ENCODE results near the gene ASTN2. TPM values are rescaled to one million over a fixed set of nuclear protein-coding genes. Genes with fewer than 3 reads are reported as not detected.

ASTN2 gene
- total RNA-seq, 1 donor from 2014 or later, result 2.1 TPM

DNA sequence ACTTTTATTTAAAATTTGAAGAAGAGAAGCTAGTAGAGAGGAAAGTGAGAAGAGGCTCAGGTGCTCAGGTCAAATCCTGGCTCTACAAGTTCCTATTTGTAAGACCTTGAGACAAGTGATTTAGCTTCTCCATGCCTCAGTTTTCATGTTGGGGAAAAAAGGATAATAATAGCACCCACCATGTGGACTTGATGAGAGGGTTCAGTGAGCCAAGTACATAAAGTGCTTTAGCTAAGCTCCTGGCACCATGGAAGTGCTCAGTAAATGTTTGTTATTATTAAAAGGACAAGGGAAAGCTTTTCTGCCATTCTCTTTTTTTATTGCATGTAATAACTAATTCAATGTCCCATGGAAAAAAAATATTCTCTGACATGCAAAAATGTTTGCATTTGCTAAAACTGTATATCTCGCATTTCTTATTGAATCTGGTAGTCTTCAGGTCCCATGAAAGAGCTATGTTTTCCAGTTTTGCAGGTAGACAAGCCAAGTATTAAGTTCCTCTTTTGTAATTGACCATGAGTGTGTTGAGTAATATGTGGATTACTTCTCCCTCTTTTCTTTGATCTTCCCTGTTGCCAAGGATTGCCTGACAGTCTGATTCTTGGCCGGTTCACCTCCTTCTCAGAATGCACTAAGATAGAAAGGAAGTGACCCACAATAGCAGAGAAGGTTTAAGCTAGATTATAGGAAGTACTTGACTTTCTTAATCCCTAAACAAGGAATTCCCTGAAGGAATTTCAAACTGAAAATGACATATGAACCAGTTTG, 773.4 kb downstream of the ASTN2 start:
- DNase-seq (ENCODE audit: low read depth, low spot score), result no peak

GRCh38 chr9:116639251-116639741, 775.6 kb downstream of the ASTN2 start:
- no peak for DNase-seq (ENCODE audit: low read depth, low spot score)

DNA sequence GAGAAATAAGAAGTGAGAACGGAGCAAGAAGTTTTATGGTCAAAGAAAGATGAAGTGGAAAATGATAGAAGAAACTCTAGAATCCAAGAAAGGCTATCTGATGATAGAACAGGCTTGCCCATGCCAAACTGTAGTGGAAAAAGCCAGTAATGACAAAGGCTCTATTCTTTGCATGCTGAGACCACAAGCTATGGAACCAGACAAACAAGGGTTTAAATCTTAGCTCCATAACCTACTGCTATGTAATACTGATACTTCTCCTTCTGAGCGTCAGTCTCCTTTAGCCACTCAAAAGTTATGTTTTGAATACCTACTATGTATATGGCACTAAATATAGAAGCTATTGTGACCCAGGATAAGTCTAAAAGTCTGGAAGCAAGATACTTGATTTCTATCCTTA, 778.9 kb downstream of the ASTN2 start:
- no peak for DNase-seq (ENCODE audit: low read depth, low spot score)

- DNase-seq (ENCODE audit: low read depth, low spot score), result no peak
Measured at GRCh38 chr9:116632990-116633838, 781.6 kb downstream of the ASTN2 start.

DNA sequence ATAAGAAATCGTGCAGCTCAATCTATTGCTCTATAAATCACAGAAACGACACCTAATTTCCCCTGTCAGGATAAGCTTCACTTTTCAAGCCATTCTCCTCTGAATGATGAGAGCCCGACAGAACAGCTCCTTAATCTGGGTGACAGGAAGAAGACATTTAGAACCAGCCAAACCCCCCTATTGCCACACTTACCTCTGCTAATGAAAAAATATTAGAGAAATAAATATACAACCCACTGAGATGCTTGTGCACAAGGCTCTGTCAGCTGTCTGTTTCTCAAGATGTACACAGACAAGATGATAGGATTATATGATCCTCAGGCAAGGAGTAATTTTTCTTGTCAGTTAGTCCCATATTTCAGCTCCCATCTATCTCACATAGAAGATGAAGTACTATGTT, 785.2 kb downstream of the ASTN2 start:
- DNase-seq (ENCODE audit: low read depth, low spot score), result no peak

DNA sequence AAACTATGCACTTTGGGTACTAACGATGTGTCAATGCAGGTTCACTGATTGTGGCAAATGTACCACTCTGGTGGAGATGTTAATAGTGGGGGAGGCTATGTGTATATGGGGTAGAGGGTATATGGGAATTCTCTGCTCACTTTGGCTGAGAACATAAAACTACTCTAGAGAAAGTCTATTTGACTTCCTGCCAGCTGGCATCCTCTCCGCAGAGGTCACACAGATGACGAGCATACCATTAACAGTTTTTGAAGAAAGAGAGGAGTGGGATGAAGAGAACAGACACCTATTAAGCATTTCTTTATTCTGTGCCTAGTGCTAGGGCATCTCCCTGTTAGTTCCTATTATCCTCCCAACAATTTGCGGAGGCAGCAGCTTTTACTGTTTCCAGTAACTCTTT, 786.1 kb downstream of the ASTN2 start:
- no peak for DNase-seq (ENCODE audit: low read depth, low spot score)

DNA sequence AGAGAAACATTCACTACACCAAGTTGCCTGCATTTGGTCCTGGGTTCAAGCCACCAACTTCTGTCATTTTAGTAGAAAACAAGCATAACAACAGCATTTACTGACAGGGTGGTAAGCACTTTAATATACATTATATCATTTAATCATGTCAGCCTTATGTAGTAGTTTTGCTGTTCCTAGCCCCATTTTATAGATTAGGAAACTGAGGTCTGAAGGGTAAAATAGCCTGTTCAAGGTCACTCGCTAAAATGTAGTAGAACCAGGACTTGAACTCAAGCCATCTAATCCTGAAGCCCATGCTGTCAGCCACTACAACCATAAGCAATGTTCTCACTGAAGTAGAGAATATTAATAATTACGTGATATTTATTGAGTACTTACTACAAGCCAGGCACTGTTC, 787.4 kb downstream of the ASTN2 start:
- DNase-seq (ENCODE audit: low read depth, low spot score), result no peak

- no peak for DNase-seq (ENCODE audit: low read depth, low spot score)
Measured at GRCh38 chr9:116626762-116627161, 788.1 kb downstream of the ASTN2 start.

GRCh38 chr9:116623715-116624114, 791.1 kb downstream of the ASTN2 start:
- DNase-seq (ENCODE audit: low read depth, low spot score), result no peak

GRCh38 chr9:116617389-116617788, 797.5 kb downstream of the ASTN2 start:
- DNase-seq (ENCODE audit: low read depth, low spot score), result no peak

DNA sequence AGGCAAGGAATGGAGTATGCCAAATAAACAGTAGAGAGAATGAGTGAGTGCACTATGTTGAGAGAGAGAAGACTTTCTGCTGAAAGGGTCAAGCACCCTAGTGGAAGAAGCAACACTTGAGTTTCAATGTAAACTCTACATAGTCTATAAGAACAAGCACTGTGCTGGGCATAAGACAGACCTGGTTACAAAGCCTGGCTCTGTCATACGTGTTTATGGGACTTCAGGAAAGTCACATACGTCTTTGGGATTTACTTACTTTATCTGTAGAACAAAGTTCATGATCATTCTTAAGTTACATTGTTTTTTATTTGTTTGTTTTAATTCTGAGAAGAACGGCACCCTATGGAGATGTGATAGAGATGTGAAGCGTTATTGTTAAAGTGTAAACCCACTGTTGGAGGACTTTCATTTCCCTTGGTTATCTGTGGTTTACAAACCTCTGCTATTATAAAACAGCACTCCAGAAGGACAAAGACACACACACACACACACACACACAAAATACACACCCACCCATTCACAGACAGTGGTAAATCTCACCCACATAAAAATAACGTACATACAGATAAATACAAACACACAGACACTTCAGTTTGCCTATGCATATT, 798.4 kb downstream of the ASTN2 start:
- no peak for DNase-seq (ENCODE audit: low read depth, low spot score)

- no peak for DNase-seq (ENCODE audit: low read depth, low spot score)
Measured at GRCh38 chr9:116608064-116608463, 806.8 kb downstream of the ASTN2 start.

GRCh38 chr9:116605904-116606341, 808.9 kb downstream of the ASTN2 start:
- no peak for DNase-seq (ENCODE audit: low read depth, low spot score)

- no peak for DNase-seq (ENCODE audit: low read depth, low spot score)
Measured at GRCh38 chr9:116605060-116605459, 809.8 kb downstream of the ASTN2 start.

GRCh38 chr9:116604251-116604650, 810.6 kb downstream of the ASTN2 start:
- DNase-seq (ENCODE audit: low read depth, low spot score), result no peak

GRCh38 chr9:116599342-116599884, 815.4 kb downstream of the ASTN2 start:
- no peak for DNase-seq (ENCODE audit: low read depth, low spot score)

GRCh38 chr9:116596646-116597045, 818.2 kb downstream of the ASTN2 start:
- DNase-seq (ENCODE audit: low read depth, low spot score), result no peak

DNA sequence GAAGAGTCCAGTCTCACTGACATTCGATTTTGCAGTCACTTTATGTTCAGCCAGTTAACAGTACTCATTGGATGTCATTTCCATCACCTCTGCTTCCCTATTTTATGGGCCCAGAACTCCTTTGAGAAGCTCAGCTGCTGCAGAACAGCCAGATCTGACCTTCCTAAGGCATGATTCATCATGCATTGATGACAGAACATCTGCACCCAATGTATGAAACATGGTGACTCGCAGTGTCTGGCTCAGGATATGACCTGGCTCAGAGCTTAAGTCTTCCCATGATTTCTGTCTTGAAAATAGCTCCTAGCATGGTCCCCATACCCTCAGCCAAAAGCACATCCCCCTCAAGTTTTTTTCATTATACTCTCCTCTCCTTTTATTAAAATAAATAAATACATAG, 820.3 kb downstream of the ASTN2 start:
- DNase-seq (ENCODE audit: low read depth, low spot score), result no peak

GRCh38 chr9:116592970-116593369, 821.9 kb downstream of the ASTN2 start:
- no peak for DNase-seq (ENCODE audit: low read depth, low spot score)

DNA sequence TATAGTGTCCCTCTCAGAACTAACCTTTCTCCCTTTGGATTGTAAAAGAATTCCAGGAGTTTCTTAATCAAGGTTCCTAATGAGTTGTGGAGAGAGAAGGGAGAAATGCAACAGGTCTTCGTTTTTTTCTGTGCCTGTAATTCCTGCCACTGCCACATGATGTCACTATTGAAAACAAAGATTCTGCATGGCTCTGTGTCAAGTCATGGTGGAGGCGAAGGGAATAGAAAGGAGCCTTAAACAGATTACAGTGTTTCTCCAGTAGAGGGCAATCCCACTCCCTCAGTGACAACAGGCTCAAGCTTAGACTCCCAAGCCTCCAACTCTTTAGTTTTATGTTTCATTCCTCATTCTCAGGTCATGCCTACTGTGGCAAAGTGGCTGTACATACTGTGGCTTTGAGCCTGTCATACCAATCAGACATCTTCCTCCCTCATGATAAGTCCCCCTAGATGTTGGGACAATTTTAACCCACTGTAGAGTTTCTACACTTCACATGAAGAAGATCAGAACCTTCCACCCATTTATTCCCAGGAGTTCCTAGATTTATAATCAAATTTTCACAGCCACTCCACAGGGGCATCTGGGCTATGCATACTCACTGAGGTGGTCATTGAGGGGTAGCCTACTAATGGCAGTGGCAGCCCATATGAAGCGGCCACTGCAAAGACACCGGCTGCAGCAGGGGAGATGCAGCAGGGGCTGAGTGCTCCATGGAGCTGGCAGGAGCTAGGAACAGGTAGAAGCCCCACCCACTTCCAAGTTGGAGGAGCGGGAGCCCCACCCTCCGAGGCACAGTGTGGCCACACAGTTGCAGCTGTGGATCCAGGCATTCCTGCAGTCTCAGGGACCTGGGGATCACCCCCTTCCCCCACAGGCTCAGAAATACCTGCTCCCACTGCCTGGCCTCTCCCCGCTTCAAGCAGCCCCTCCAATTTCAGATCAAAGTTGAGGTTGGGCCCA, 825.2 kb downstream of the ASTN2 start:
- DNase-seq (ENCODE audit: low read depth, low spot score), result no peak

GRCh38 chr9:116587919-116588318, 826.9 kb downstream of the ASTN2 start:
- no peak for DNase-seq (ENCODE audit: low read depth, low spot score)
